IMR-90 (cell line): ENCODE data around the gene MYH13.

Experiments
- BHLHE40 ChIP-seq: fragments of 150-350 bp; IDR thresholded peaks from 2 replicates; pipeline ENCODE4 v1.6.1; 2016; ENCODE audit warnings: mild to moderate bottlenecking, low read depth, low read length
- CEBPB ChIP-seq: IDR thresholded peaks from 2 replicates; pipeline ENCODE4 v1.6.1; 2012; ENCODE audit warnings: low read depth, low read length, improper control_type of control experiment
- CTCF ChIP-seq: conservative IDR thresholded peaks from 2 replicates; pipeline ENCODE4 v1.5.1; 2012; ENCODE audit warnings: mild to moderate bottlenecking, low read depth, low read length, improper control_type of control experiment
- MXI1 ChIP-seq: IDR thresholded peaks from 2 replicates; pipeline ENCODE4 v1.6.1; 2012; ENCODE audit warnings: low read depth, mild to moderate bottlenecking, low read length, moderate library complexity, borderline replicate concordance
- POLR2A ChIP-seq: IDR thresholded peaks from 2 replicates; pipeline ENCODE4 v1.6.1; 2012; ENCODE audit warnings: mild to moderate bottlenecking, low read depth, low read length
- RAD21 ChIP-seq: IDR thresholded peaks from 2 replicates; pipeline ENCODE4 v1.6.1; 2012; ENCODE audit warnings: low read length, improper control_type of control experiment
- RFX5 ChIP-seq: IDR thresholded peaks from 2 replicates; pipeline ENCODE4 v1.8.0; 2012; ENCODE audit warnings: low read depth, mild to moderate bottlenecking, low read length, moderate library complexity
- SMC3 ChIP-seq: fragments of 150-350 bp; IDR thresholded peaks from 2 replicates; pipeline ENCODE4 v1.6.1; 2016; ENCODE audit warnings: low read depth, mild to moderate bottlenecking, antibody characterized with exemption, low read length, moderate library complexity
- USF2 ChIP-seq: fragments of 150-350 bp; IDR thresholded peaks from 2 replicates; pipeline ENCODE4 v1.6.1; 2017; ENCODE audit warnings: mild to moderate bottlenecking, antibody characterized with exemption, low read length, low read depth

- TF ChIP-seq CTCF (peak; percentile 9; the same call in 1 of the 2 replicates), MXI1 (no peak), CEBPB (no peak), USF2 (no peak), RFX5 (no peak), POLR2A (no peak), SMC3 (no peak), BHLHE40 (no peak), RAD21 (no peak)
Observed at GRCh38 chr17:10357768-10358167, 15.0 kb downstream of the MYH13 start.
